Measurements from ENCODE around the gene THUMPD3.
A peak's percentile ranks its signal among the peaks of the same experiment; 100 is the strongest.

Gene THUMPD3

DNA sequence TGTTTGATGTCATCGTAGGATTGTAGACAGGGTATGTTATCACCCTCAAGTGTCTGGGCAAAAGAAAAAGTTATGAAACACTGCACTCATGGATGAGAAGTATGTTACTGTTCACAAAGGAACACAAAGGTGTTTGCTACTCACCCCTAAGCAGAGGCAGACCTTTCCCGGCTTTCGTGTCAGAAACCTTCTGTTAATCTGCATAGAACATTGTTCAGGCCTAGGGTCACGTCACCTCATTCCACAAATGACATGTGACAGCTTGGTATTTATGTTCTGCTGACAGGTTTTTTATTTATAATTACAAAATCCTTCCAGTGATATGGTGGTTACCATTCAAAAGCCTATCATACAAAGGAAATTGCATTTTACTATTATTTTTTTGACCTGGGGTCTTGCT is 16.5 kb downstream of the THUMPD3 start:
- no peak for DNase-seq (ENCODE audit: low read depth, low spot score)
- no peak overlapping the region for H3K9ac ChIP-seq (ENCODE audit: insufficient read length)
- H3K27ac ChIP-seq: no peak overlapping the region
- H3K36me3 ChIP-seq (ENCODE audit: insufficient read depth, low read length): peaks cover 65% of the 10 kb centered on the region
- TF ChIP-seq EZH2 (IDR thresholded peaks at IDR 0.05) (no peak), FOXP2 (optimal IDR thresholded peaks at IDR 0.05; ENCODE audit: control extremely low read depth, extremely low read length, insufficient read depth) (no peak), POLR2AphosphoS5 (IDR thresholded peaks at IDR 0.05; ENCODE audit: borderline replicate concordance, low read depth, low read length) (no peak)
- H3K4me3 ChIP-seq: no peak overlapping the region
- H3K9me3 ChIP-seq (ENCODE audit: low read depth, low read length): no peaks in the 10 kb centered on the region

DNA sequence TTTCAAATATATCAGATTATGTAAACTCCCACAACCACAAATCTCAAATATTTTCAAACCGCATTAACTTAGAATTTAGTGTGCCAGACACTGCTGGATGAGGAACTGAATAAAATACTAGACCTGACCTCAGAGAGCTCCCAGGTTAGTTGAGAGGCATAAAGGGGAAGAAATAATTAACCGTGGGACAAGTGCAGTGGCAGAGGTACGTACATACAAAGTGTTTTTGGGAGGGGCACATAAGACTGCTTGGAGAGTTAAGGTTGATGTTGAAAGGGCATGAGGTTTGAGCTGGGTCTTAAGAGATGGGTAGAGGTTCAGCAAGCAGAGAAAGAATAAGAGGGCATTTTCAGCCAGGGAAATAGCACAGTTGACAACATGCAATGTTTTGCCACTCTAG is 17.2 kb downstream of the THUMPD3 start:
- H3K9ac ChIP-seq (ENCODE audit: insufficient read length): no peak overlapping the region
- no peak overlapping the region for H3K27ac ChIP-seq
- H3K36me3 ChIP-seq (ENCODE audit: insufficient read depth, low read length): peaks cover 63% of the 10 kb centered on the region
- DNase-seq (ENCODE audit: low read depth, low spot score): no peak
- H3K4me3 ChIP-seq: no peak overlapping the region
- no peaks in the 10 kb centered on the region for H3K9me3 ChIP-seq (ENCODE audit: low read depth, low read length)
- TF ChIP-seq POLR2AphosphoS5 (IDR thresholded peaks at IDR 0.05; ENCODE audit: borderline replicate concordance, low read depth, low read length) (no peak), EZH2 (IDR thresholded peaks at IDR 0.05) (no peak), FOXP2 (optimal IDR thresholded peaks at IDR 0.05; ENCODE audit: control extremely low read depth, extremely low read length, insufficient read depth) (no peak)

DNA sequence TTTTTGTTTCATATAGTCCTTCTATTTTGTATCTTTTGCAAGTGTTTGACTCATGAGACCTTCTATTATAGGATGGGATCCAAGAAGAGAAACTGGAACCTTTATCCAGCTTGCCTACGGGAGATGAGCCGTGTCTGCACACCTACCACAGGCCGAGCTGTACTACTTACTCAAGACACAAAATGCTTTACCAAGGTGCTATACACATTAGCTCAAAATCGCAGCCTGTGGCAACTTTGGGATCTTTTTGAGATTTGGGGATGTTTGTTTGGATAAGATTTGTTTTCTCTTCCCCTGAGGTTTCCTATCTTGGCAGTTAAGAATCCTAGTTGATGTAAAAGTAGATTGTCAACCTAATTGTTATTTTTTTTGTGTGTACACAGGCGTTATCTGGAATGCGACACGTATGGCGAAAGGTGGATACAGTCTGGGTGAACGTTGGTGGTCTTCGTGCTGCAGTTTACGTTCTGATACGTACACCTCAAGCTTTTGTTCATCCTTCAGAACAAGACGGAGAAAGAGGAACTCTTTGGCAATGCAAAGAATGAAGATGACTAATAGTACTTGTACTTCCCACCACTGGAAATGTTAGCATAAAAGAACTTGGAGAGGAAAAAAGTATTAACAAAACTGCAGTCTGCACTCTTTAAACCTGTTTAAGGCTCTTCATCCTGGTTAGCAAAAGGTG is 21.4 kb downstream of the THUMPD3 start:
- Histone ChIP-seq H3K27ac (no peak overlapping the region), H3K36me3 (ENCODE audit: insufficient read depth, low read length) (peaks cover 61% of the 10 kb centered on the region), H3K9ac (ENCODE audit: insufficient read length) (no peak overlapping the region), H3K9me3 (ENCODE audit: low read depth, low read length) (no peaks in the 10 kb centered on the region), H3K4me3 (no peak overlapping the region)
- no peak for DNase-seq (ENCODE audit: low read depth, low spot score)
- TF ChIP-seq EZH2 (IDR thresholded peaks at IDR 0.05): no peak
- TF ChIP-seq POLR2AphosphoS5 (IDR thresholded peaks at IDR 0.05; ENCODE audit: borderline replicate concordance, low read depth, low read length): no peak
- TF ChIP-seq FOXP2 (optimal IDR thresholded peaks at IDR 0.05; ENCODE audit: control extremely low read depth, extremely low read length, insufficient read depth): no peak

DNA sequence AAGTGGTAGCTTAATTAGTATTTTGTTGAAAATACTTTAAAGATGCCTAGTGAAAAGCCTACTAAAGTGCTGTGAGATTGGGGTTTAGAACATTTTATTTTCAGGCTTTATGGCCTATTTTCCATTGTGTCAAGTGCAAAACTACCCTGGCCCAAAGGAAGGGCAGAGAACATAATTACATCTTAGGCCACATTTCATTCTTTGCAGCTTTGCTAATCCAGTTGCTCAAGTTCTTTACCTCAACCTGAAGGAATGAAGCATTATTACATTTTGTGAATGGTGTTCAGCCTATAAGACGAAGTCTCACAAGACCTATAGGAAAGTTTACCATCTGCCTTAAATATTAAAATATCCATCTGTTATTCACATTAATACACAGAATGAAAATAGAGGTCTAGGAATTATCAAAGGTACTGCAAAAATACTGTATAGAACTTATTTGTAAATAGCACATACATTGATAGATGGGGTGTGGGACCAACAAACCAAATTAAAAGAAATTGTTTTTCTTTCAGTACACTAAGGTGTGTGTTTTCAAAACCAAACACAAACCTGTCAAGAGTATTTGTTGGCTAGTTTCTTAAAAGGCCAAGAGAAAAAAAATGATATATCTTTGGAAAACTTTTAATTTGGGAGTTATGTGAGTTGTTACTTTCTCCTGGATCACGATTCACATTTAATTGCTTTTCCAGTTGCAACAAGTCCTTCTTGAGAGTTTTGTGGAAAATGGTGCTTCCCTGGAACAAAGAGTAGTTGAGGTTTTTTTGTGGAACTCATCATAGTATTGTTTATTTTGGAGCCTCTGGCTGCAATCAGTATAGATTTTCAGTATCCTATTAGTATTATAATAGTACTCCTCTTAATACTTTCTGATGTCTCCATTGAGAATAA is 22.6 kb downstream of the THUMPD3 start:
- Histone ChIP-seq H3K4me3 (no peak overlapping the region), H3K36me3 (ENCODE audit: insufficient read depth, low read length) (peaks cover 68% of the 10 kb centered on the region), H3K9ac (ENCODE audit: insufficient read length) (no peak overlapping the region), H3K27ac (peak overlapping the region; percentile 62), H3K9me3 (ENCODE audit: low read depth, low read length) (no peaks in the 10 kb centered on the region)
- DNase-seq (ENCODE audit: low read depth, low spot score): no peak
- no peak for TF ChIP-seq EZH2 (IDR thresholded peaks at IDR 0.05)
- TF ChIP-seq FOXP2 (optimal IDR thresholded peaks at IDR 0.05; ENCODE audit: control extremely low read depth, extremely low read length, insufficient read depth): no peak
- no peak for TF ChIP-seq POLR2AphosphoS5 (IDR thresholded peaks at IDR 0.05; ENCODE audit: borderline replicate concordance, low read depth, low read length)

DNA sequence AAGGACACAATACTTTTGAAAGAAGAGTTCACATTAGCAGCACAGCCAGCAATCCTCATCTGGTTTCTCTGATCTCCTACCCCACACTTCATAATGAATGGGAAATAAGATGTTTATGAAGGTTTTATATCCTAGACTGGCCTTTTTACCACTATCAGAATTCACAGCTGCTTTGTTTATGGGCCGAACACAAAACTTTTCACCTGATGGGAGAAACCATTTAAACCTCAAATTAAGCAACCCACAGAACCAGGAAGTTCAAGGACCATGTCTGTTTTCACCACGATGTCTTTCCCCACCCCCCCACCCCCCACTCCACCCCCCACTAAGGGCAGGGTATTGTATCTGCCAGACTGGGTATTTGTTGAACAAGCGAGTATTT is 23.2 kb downstream of the THUMPD3 start:
- TF ChIP-seq FOXP2 (optimal IDR thresholded peaks at IDR 0.05; ENCODE audit: control extremely low read depth, extremely low read length, insufficient read depth) (no peak), POLR2AphosphoS5 (IDR thresholded peaks at IDR 0.05; ENCODE audit: borderline replicate concordance, low read depth, low read length) (no peak), EZH2 (IDR thresholded peaks at IDR 0.05) (no peak)
- Histone ChIP-seq H3K4me3 (no peak overlapping the region), H3K36me3 (ENCODE audit: insufficient read depth, low read length) (peaks cover 73% of the 10 kb centered on the region), H3K9me3 (ENCODE audit: low read depth, low read length) (no peaks in the 10 kb centered on the region), H3K27ac (peak overlapping the region; percentile 62), H3K9ac (ENCODE audit: insufficient read length) (no peak overlapping the region)
- DNase-seq (ENCODE audit: low read depth, low spot score): no peak

DNA sequence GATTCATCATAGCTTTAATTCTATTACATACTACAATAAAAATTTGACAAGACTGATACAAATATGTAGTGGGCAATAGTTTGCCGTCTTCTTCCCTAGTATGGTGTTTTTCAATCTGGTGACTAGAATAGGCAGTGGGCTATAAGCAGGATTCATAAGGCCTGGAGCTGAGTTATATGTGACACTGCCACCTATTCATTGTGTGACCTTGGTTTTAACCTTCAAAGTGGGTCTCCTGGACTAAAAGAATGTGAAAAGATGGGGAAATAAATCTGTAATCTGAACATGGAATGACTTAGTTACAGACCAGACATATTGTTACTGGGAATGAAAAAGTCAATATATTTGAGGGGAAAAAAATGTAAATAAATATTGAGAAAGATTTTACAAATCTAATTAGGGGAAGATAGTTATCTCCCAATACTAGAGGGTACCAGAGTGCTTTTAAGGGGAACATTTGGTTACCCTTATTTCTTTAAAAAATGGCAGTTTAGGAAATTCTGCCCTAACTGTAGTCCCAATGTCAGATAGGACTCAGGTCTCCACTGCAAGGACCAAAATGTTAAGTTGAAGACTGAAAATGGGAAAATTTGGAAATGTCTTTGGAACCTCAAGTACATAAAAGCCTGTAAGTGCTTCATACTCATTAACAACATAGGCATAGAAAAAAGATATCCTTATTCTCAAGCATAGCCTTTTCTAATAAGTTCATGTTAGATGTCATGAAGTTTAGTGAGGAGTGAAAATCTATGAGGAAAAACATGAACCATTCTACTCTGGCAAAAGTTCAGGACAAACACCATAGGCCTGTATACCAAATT is 23.9 kb downstream of the THUMPD3 start:
- H3K4me3 ChIP-seq: no peak overlapping the region
- H3K36me3 ChIP-seq (ENCODE audit: insufficient read depth, low read length): peaks cover 76% of the 10 kb centered on the region
- TF ChIP-seq FOXP2 (optimal IDR thresholded peaks at IDR 0.05; ENCODE audit: control extremely low read depth, extremely low read length, insufficient read depth) (no peak), POLR2AphosphoS5 (IDR thresholded peaks at IDR 0.05; ENCODE audit: borderline replicate concordance, low read depth, low read length) (no peak), EZH2 (IDR thresholded peaks at IDR 0.05) (no peak)
- H3K9ac ChIP-seq (ENCODE audit: insufficient read length): no peak overlapping the region
- H3K27ac ChIP-seq: peak overlapping the region; percentile 42
- H3K9me3 ChIP-seq (ENCODE audit: low read depth, low read length): no peaks in the 10 kb centered on the region
- DNase-seq (ENCODE audit: low read depth, low spot score): no peak

DNA sequence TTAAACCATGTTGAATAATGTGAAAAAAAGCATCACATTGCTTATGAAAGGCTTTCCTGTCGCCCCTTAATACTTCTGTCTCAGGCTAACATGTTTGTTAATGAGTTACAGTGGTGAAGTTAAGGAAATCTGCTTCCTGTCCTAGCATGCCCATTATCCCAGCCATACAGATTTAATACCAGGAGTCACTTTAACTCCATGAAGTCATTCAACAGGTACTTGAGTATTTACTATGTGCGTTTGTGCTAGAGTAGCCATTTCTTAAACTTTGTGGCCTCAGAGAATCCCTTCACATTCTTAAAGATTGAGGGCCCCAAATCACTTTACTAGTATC is 24.4 kb downstream of the THUMPD3 start:
- peaks cover 82% of the 10 kb centered on the region for H3K36me3 ChIP-seq (ENCODE audit: insufficient read depth, low read length)
- H3K9me3 ChIP-seq (ENCODE audit: low read depth, low read length): no peaks in the 10 kb centered on the region
- peak overlapping the region; percentile 42 for H3K27ac ChIP-seq
- TF ChIP-seq EZH2 (IDR thresholded peaks at IDR 0.05): no peak
- DNase-seq (ENCODE audit: low read depth, low spot score): no peak
- no peak overlapping the region for H3K4me3 ChIP-seq
- H3K9ac ChIP-seq (ENCODE audit: insufficient read length): no peak overlapping the region

DNA sequence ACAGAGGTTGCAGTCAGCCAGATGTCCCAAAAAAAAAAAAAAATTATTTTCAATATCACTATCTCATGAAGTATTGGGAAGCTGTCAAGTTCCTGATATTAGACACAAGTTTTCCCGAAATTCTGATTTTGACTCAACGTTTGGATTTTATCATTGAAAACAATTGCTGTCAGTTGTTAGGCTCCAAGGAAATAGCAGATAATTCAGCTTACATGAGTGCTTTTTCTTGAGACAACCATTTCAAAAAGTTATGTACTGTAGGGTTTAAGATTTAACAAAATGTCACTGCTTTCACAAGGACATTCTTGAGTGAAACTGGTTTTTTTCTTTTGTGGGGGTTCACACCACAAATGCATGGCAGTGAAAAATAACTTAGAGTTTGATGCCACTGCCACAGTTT is 25.3 kb downstream of the THUMPD3 start:
- no peak overlapping the region for H3K27ac ChIP-seq

More for the DNA sequence above, 25.3 kb downstream of the THUMPD3 start:
- TF ChIP-seq EZH2 (IDR thresholded peaks at IDR 0.05): no peak
- TF ChIP-seq POLR2AphosphoS5 (IDR thresholded peaks at IDR 0.05; ENCODE audit: borderline replicate concordance, low read depth, low read length): no peak
- TF ChIP-seq FOXP2 (optimal IDR thresholded peaks at IDR 0.05; ENCODE audit: control extremely low read depth, extremely low read length, insufficient read depth): no peak
- Histone ChIP-seq H3K4me3 (no peak overlapping the region), H3K9me3 (ENCODE audit: low read depth, low read length) (no peaks in the 10 kb centered on the region), H3K9ac (ENCODE audit: insufficient read length) (no peak overlapping the region), H3K36me3 (ENCODE audit: insufficient read depth, low read length) (peaks cover 83% of the 10 kb centered on the region)
- DNase-seq (ENCODE audit: low read depth, low spot score): no peak
